ENCODE data around the gene SLC6A12. TPM values are rescaled to one million over a fixed set of nuclear protein-coding genes. Genes with fewer than 3 reads are reported as not detected.
A peak's percentile ranks its signal among the peaks of the same experiment; 100 is the strongest.

Gene SLC6A12
- total and polyA plus RNA-seq, 9 of the 15 experiments (the other 6 are each of a cell fraction or from before 2014, with no cell fraction given): not detected

DNA sequence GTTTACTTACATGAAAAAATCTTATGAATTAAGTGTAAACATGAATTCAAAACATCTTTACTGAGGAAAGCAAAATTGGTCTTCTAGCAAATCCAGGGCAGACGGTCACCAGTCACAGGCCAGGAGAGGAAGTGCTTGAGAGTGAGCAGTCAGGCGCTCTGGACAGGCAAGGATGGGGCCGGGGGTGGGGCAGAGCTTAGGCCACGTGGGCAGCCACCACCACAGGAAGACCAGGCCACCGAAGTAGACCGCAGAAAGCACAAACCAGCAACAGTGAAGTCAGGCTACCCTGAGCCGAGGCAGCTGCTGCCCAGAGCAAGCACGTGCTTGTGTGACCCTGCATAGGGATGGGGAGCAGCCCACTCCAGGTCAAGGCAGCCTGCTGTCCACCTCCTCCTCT, 33.5 kb downstream of the SLC6A12 start (continued):
- TF ChIP-seq ZFX (CRISPR knock-in tag; IDR thresholded peaks at IDR 0.05): no peak
- TF ChIP-seq, protein P1, sequence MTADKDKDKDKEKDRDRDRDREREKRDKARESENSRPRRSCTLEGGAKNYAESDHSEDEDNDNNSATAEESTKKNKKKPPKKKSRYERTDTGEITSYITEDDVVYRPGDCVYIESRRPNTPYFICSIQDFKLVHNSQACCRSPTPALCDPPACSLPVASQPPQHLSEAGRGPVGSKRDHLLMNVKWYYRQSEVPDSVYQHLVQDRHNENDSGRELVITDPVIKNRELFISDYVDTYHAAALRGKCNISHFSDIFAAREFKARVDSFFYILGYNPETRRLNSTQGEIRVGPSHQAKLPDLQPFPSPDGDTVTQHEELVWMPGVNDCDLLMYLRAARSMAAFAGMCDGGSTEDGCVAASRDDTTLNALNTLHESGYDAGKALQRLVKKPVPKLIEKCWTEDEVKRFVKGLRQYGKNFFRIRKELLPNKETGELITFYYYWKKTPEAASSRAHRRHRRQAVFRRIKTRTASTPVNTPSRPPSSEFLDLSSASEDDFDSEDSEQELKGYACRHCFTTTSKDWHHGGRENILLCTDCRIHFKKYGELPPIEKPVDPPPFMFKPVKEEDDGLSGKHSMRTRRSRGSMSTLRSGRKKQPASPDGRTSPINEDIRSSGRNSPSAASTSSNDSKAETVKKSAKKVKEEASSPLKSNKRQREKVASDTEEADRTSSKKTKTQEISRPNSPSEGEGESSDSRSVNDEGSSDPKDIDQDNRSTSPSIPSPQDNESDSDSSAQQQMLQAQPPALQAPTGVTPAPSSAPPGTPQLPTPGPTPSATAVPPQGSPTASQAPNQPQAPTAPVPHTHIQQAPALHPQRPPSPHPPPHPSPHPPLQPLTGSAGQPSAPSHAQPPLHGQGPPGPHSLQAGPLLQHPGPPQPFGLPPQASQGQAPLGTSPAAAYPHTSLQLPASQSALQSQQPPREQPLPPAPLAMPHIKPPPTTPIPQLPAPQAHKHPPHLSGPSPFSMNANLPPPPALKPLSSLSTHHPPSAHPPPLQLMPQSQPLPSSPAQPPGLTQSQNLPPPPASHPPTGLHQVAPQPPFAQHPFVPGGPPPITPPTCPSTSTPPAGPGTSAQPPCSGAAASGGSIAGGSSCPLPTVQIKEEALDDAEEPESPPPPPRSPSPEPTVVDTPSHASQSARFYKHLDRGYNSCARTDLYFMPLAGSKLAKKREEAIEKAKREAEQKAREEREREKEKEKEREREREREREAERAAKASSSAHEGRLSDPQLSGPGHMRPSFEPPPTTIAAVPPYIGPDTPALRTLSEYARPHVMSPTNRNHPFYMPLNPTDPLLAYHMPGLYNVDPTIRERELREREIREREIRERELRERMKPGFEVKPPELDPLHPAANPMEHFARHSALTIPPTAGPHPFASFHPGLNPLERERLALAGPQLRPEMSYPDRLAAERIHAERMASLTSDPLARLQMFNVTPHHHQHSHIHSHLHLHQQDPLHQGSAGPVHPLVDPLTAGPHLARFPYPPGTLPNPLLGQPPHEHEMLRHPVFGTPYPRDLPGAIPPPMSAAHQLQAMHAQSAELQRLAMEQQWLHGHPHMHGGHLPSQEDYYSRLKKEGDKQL (CRISPR knock-in tag; IDR thresholded peaks at IDR 0.05; ENCODE audit: borderline replicate concordance): no peak
- peak; percentile 36; the same call in 1 of the 2 replicates for TF ChIP-seq VEZF1 (CRISPR knock-in tag; IDR thresholded peaks at IDR 0.05)
- no peak for TF ChIP-seq YBX1 (IDR thresholded peaks at IDR 0.05)
- no peak for TF ChIP-seq E2F3 (CRISPR knock-in tag; IDR thresholded peaks at IDR 0.05)
- TF ChIP-seq ZFP1 (CRISPR knock-in tag; IDR thresholded peaks at IDR 0.05): no peak
- TF ChIP-seq ZBTB8A (IDR thresholded peaks at IDR 0.05; ENCODE audit: partially characterized antibody): no peak
- no peak for TF ChIP-seq SIRT6 (IDR thresholded peaks at IDR 0.05; ENCODE audit: low read depth, low read length)
- no peak for TF ChIP-seq SAFB (IDR thresholded peaks at IDR 0.05; ENCODE audit: borderline replicate concordance, low read depth, low read length)
- no peak for TF ChIP-seq TRIM28 (IDR thresholded peaks at IDR 0.05)
- TF ChIP-seq MBD1 (CRISPR knock-in tag; IDR thresholded peaks at IDR 0.05): no peak
- TF ChIP-seq ELF2 (CRISPR knock-in tag; IDR thresholded peaks at IDR 0.05): no peak
- TF ChIP-seq ZBTB7A (IDR thresholded peaks at IDR 0.05; ENCODE audit: borderline replicate concordance, control insufficient read depth, low read depth, low read length): no peak
- TF ChIP-seq ZNF140 (CRISPR knock-in tag; IDR thresholded peaks at IDR 0.05): no peak
- TF ChIP-seq MNT (conservative IDR thresholded peaks at IDR 0.05): peak in 1 of 2 experiments; percentile 54; a peak in 2 of 4 replicates
- no peak for TF ChIP-seq DDX20 (tag; IDR thresholded peaks at IDR 0.05; ENCODE audit: low read depth)
- TF ChIP-seq NFE2 (IDR thresholded peaks at IDR 0.05; ENCODE audit: low read depth): no peak
- no peak for TF ChIP-seq E2F1 (CRISPR knock-in tag; IDR thresholded peaks at IDR 0.05)
